AG10803 (cell line): Measurements from ENCODE around the gene VSNL1.

ENCODE experiments used
- DNase-seq: peaks from one replicate; pipeline ENCODE4 v3.0.0; 2010; ENCODE audit warnings: low read depth
- H3K4me3 ChIP-seq: 2 replicates; pipeline ENCODE4 v1.5.1; 2011; ENCODE audit warnings: mild to moderate bottlenecking, low read length, control low read depth
- TF ChIP-seq, protein P1 (sequence below): conservative IDR thresholded peaks from 2 replicates; pipeline ENCODE4 v1.5.1; 2011; ENCODE audit warnings: mild to moderate bottlenecking, low read length, control low read depth, inconsistent platforms

VSNL1 gene

GRCh38 chr2:17652681-17653394 lies 112.3 kb downstream of the VSNL1 start:
- TF ChIP-seq, protein P1, sequence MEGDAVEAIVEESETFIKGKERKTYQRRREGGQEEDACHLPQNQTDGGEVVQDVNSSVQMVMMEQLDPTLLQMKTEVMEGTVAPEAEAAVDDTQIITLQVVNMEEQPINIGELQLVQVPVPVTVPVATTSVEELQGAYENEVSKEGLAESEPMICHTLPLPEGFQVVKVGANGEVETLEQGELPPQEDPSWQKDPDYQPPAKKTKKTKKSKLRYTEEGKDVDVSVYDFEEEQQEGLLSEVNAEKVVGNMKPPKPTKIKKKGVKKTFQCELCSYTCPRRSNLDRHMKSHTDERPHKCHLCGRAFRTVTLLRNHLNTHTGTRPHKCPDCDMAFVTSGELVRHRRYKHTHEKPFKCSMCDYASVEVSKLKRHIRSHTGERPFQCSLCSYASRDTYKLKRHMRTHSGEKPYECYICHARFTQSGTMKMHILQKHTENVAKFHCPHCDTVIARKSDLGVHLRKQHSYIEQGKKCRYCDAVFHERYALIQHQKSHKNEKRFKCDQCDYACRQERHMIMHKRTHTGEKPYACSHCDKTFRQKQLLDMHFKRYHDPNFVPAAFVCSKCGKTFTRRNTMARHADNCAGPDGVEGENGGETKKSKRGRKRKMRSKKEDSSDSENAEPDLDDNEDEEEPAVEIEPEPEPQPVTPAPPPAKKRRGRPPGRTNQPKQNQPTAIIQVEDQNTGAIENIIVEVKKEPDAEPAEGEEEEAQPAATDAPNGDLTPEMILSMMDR, result no peak
- no peak for DNase-seq

DNA sequence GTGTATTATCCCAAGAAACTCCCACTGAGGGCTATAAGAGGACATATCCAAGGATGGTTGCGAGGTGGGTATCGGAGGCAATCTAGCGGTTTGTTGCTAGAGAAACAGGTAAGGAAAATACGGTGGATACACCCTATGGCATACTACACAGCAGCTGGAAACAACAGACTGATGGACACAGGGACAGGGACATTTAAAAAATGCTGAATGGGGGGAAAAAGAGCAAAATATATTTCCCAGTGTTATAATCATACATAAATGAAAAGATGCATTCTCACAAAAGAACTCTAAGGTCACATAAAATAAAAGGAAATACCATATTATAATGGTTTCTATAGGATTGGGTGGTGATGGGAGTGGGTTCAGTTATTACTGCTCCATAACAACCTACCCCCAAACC lies 117.3 kb downstream of the VSNL1 start:
- TF ChIP-seq, protein P1, result no peak
- no peak for DNase-seq
- H3K4me3 ChIP-seq, result no peak overlapping the region

More at GRCh38 chr2:17652681-17653394, 112.3 kb downstream of the VSNL1 start:
- no peak overlapping the region for H3K4me3 ChIP-seq

- no peak overlapping the region for H3K4me3 ChIP-seq
- DNase-seq, result peak; percentile 86
- TF ChIP-seq, protein P1, result no peak
These were observed 117.9 kb downstream of the VSNL1 start for GRCh38 chr2:17658251-17658843.

DNA sequence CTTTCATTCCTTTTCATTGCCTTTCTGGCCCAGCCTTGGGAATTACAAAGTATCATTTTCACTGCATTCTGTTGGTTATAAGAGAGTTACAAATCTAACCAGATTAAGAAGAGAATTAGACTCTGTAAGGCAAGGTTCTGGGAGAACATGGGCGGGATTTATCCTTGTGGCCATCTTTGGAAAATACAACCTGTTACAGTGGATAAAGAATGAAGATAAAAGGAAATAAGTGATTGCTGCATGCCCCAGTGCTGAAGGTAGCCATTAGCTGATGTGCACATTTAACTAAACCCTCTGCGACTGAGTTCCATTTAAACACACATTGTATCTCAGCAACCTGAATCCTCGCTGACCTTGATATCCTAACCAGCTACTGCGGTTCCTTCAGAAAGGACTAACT lies 119.7 kb downstream of the VSNL1 start:
- H3K4me3 ChIP-seq, result no peak overlapping the region
- DNase-seq, result no peak
- TF ChIP-seq, protein P1, result no peak

- no peak for DNase-seq
- no peak overlapping the region for H3K4me3 ChIP-seq
- TF ChIP-seq, protein P1, result no peak
These were observed 121.0 kb downstream of the VSNL1 start for GRCh38 chr2:17661460-17661859.

DNA sequence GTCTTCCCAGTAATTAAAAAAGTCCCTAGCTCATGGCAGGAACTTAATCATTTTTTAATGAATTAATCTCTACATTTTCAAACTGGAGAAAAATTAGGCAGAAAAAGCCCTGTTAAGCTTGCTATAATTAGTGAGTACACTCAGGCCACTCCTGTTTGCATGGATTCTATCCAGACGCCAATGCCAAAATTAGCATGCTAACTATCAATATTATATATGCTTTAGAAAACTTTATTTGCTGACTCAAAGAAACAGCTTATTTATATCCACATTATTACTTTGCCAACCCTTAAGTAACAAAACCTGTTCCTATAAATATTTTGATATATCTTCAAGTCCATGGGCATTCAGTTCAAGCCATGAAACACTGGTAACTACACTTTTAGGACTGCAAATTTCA lies 122.2 kb downstream of the VSNL1 start:
- DNase-seq, result no peak
- H3K4me3 ChIP-seq, result no peak overlapping the region
- TF ChIP-seq, protein P1, result no peak

- H3K4me3 ChIP-seq, result no peak overlapping the region
- TF ChIP-seq, protein P1, result no peak
- DNase-seq, result no peak
These were observed 124.0 kb downstream of the VSNL1 start for GRCh38 chr2:17664534-17664933.
